ENCODE results near the gene NHLRC2. TPM values are rescaled to one million over a fixed set of nuclear protein-coding genes. Genes with fewer than 3 reads are reported as not detected.

NHLRC2 gene
- total and polyA plus RNA-seq, 12 donors, result 5.8 to 45.2 (median 24.9) TPM

- Histone ChIP-seq H3K36me3 (replicated peaks in 1 of 2) (no peaks in the 10 kb centered on the region), H3K4me3 (no peak overlapping the region), H3K27ac (no peak overlapping the region), H3K9me3 (replicated peaks in 1 of 3) (peaks cover 0 to 6% (median 0%) of the 10 kb centered on the region in 3 donors), H3K27me3 (no peaks in the 10 kb centered on the region), H3K4me1 (replicated peaks in 1 of 2) (no peaks in the 10 kb centered on the region)
- WGBS, 4 donors, result 83 to 92% (median 90%) methylated on average over 4 of the region's 4 CpGs
- TF ChIP-seq CTCF (IDR thresholded peaks at IDR 0.05) (no peak), POLR2A (IDR thresholded peaks at IDR 0.05) (no peak)
- no peak for DNase-seq
- intact Hi-C loops (cut with DNase I), result no loop called here
Observed at GRCh38 chr10:113890769-113891168, 36.3 kb downstream of the NHLRC2 start.

- no peaks in the 10 kb centered on the region for H3K27me3 ChIP-seq
- H3K4me1 ChIP-seq (replicated peaks in 1 of 2), result no peaks in the 10 kb centered on the region
- H3K4me3 ChIP-seq, result no peak overlapping the region
- no peak for DNase-seq
- H3K36me3 ChIP-seq (replicated peaks in 1 of 2), result no peaks in the 10 kb centered on the region
- WGBS, 4 donors, result 56 to 81% (median 73%) methylated on average over 3 of the region's 3 CpGs
- H3K9me3 ChIP-seq (replicated peaks in 1 of 3), result peaks cover 0 to 6% (median 0%) of the 10 kb centered on the region in 3 donors
- no peak for TF ChIP-seq CTCF (IDR thresholded peaks at IDR 0.05)
- TF ChIP-seq POLR2A (IDR thresholded peaks at IDR 0.05), result no peak
- intact Hi-C loops (cut with DNase I), result no loop called here
- H3K27ac ChIP-seq, result no peak overlapping the region
Observed at GRCh38 chr10:113891476-113891875, 37.0 kb downstream of the NHLRC2 start.

DNA sequence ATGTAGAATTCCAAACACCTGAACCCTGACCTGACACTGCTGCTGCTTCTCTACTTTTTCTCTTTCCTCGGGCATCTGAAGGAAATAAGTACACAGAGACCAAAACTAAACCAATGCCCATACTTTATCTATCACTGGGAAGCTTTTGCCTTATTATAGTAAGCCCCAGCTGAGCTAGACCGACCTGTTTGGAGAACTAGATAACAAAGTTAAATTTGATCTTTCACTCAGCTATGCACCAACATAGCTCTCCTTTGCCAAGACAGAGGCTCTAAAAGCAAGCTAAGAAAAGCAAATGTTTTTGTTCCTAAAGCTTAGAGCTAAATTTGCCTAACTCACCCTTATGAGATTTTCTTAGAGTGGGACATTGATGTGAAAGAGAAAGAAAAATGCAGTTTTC, 39.1 kb downstream of the NHLRC2 start:
- 87 to 90% (median 88%) methylated on average over 2 of the region's 2 CpGs for WGBS, 4 donors
- H3K27me3 ChIP-seq, result no peaks in the 10 kb centered on the region
- H3K9me3 ChIP-seq (replicated peaks in 1 of 3), result peaks cover 0 to 6% (median 0%) of the 10 kb centered on the region in 3 donors
- no peak for DNase-seq
- H3K27ac ChIP-seq, result no peak overlapping the region
- no peak for TF ChIP-seq CTCF (IDR thresholded peaks at IDR 0.05)
- no peak for TF ChIP-seq POLR2A (IDR thresholded peaks at IDR 0.05)
- intact Hi-C loops (cut with DNase I), result no loop called here
- no peaks in the 10 kb centered on the region for H3K4me1 ChIP-seq (replicated peaks in 1 of 2)
- H3K4me3 ChIP-seq, result no peak overlapping the region
- peaks cover 0 to 6% of the 10 kb centered on the region in 2 donors for H3K36me3 ChIP-seq (replicated peaks in 1 of 2)

GRCh38 chr10:113894581-113894980, 40.1 kb downstream of the NHLRC2 start:
- H3K36me3 ChIP-seq (replicated peaks in 1 of 2), result peaks cover 0 to 15% of the 10 kb centered on the region in 2 donors
- no peak for TF ChIP-seq POLR2A (IDR thresholded peaks at IDR 0.05)
- no peak for TF ChIP-seq CTCF (IDR thresholded peaks at IDR 0.05)
- no peak for DNase-seq
- WGBS, 4 donors, result 90 to 100% (median 95%) methylated on average over 1 of the region's 1 CpG
- intact Hi-C loops (cut with DNase I), result no loop called here
- no peak overlapping the region for H3K27ac ChIP-seq
- H3K4me1 ChIP-seq (replicated peaks in 1 of 2), result no peaks in the 10 kb centered on the region
- no peaks in the 10 kb centered on the region for H3K27me3 ChIP-seq
- H3K9me3 ChIP-seq (replicated peaks in 1 of 3), result peaks cover 0 to 6% (median 0%) of the 10 kb centered on the region in 3 donors
- no peak overlapping the region for H3K4me3 ChIP-seq
